Measurements from ENCODE around the gene CASKIN1. TPM values are rescaled to one million over a fixed set of nuclear protein-coding genes. Genes with fewer than 3 reads are reported as not detected.
"Not testable (repeated sequence)": the region's sequence is repeated elsewhere in the genome, so short reads cannot be mapped to it uniquely, and the experiment has no call there.

CASKIN1 gene
- total RNA-seq, 2 experiments from 2014 or later = 0.23 to 0.70 TPM

GRCh38 chr16:2151188-2152091, 45.0 kb downstream of the CASKIN1 start:
- POLR2A ChIA-PET = interaction anchor here (0.5 kb wide), 1 partner anchor 19 kb away, joined by 4 read pairs; no protein-coding TSS in a partner anchor
- CTCF ChIA-PET = interaction anchor here (0.9 to 6.8 kb wide), 4 partner anchors 11 to 148 kb away, joined by 3 to 42 read pairs (median 6); no protein-coding TSS in a partner anchor

- POLR2A ChIA-PET = interaction anchor here (0.5 kb wide), 1 partner anchor 18 kb away, joined by 4 read pairs; no protein-coding TSS in a partner anchor
- CTCF ChIA-PET = interaction anchor here (0.9 to 6.8 kb wide), 3 partner anchors 10 to 147 kb away, joined by 3 to 42 read pairs (median 4); no protein-coding TSS in a partner anchor
Measured at GRCh38 chr16:2150418-2151187, 45.8 kb downstream of the CASKIN1 start.

GRCh38 chr16:2149630-2150417, 46.6 kb downstream of the CASKIN1 start:
- ChIA-PET CTCF (interaction anchor here (6.8 kb wide), 1 partner anchor 10 kb away, joined by 42 read pairs; no protein-coding TSS in a partner anchor), POLR2A (interaction anchor here (0.8 kb wide), 1 partner anchor 108 kb away, joined by 3 read pairs; no protein-coding TSS in a partner anchor)

GRCh38 chr16:2148714-2149629, 47.4 kb downstream of the CASKIN1 start:
- POLR2A ChIA-PET = interaction anchor here (0.8 kb wide), 1 partner anchor 107 kb away, joined by 3 read pairs; no protein-coding TSS in a partner anchor
- CTCF ChIA-PET = interaction anchor here (1.9 to 6.8 kb wide), 2 partner anchors 9 to 126 kb away, joined by 8 to 42 read pairs; no protein-coding TSS in a partner anchor

GRCh38 chr16:2147981-2148671, 48.3 kb downstream of the CASKIN1 start, which contains the start of gene RAB26:
Gene RAB26, plus strand, starts transcription at chr16:2148625. Its CDS starts 159 bp downstream, at chr16:2148784.
- POLR2A ChIA-PET = no interaction called here
- CTCF ChIA-PET = interaction anchor here (0.8 to 3.2 kb wide), 4 partner anchors 9 to 144 kb away, joined by 3 to 10 read pairs (median 6); no protein-coding TSS in a partner anchor

- ChIA-PET POLR2A (no interaction called here), CTCF (interaction anchor here (0.8 to 3.2 kb wide), 5 partner anchors 8 to 144 kb away, joined by 3 to 10 read pairs (median 8); partner anchors contain the start of gene TRAF7)
Measured at GRCh38 chr16:2147378-2147777, 49.0 kb downstream of the CASKIN1 start.

GRCh38 chr16:2145843-2146242, 50.6 kb downstream of the CASKIN1 start:
- ChIA-PET POLR2A (interaction anchor here (0.9 to 1.0 kb wide), 2 partner anchors 9 to 10 kb away, joined by 3 read pairs; partner anchors contain the start of gene TRAF7), CTCF (interaction anchor here (0.9 to 3.2 kb wide), 4 partner anchors 9 to 142 kb away, joined by 3 to 10 read pairs (median 6); partner anchors contain the start of gene TRAF7)

GRCh38 chr16:2143878-2144485, 52.4 kb downstream of the CASKIN1 start:
- ChIA-PET CTCF (interaction anchor here (1.2 kb wide), 1 partner anchor 140 kb away, joined by 3 read pairs; no protein-coding TSS in a partner anchor), POLR2A (no interaction called here)

- POLR2A ChIA-PET = no interaction called here
- CTCF ChIA-PET = interaction anchor here (0.7 to 1.2 kb wide), 2 partner anchors 139 to 268 kb away, joined by 3 read pairs; no protein-coding TSS in a partner anchor
Measured at GRCh38 chr16:2142942-2143877, 53.2 kb downstream of the CASKIN1 start.

GRCh38 chr16:2135770-2136490, 60.5 kb downstream of the CASKIN1 start, which contains the start of gene PKD1:
Gene PKD1, minus strand, starts transcription at chr16:2135898. Its CDS starts 209 bp downstream, at chr16:2135689.
- ChIA-PET POLR2A (interaction anchor here (1.0 kb wide), 1 partner anchor 19 kb away, joined by 4 read pairs; no protein-coding TSS in a partner anchor), CTCF (interaction anchor here (2.1 kb wide), 1 partner anchor 113 kb away, joined by 13 read pairs; no protein-coding TSS in a partner anchor)

- CTCF ChIA-PET, POLR2A ChIA-PET: not testable (repeated sequence)
Measured at GRCh38 chr16:2135071-2135470, 61.3 kb downstream of the CASKIN1 start.

- POLR2A ChIA-PET, CTCF ChIA-PET: not testable (repeated sequence)
Measured at GRCh38 chr16:2133797-2134196, 62.6 kb downstream of the CASKIN1 start.

GRCh38 chr16:2129890-2130447, 66.4 kb downstream of the CASKIN1 start:
- CTCF ChIA-PET, POLR2A ChIA-PET: not testable (repeated sequence)

- CTCF ChIA-PET = not testable (repeated sequence)
Measured at GRCh38 chr16:2129251-2129650, 67.2 kb downstream of the CASKIN1 start.

More at GRCh38 chr16:2129251-2129650, 67.2 kb downstream of the CASKIN1 start:
- POLR2A ChIA-PET = not testable (repeated sequence)
